Measurements from ENCODE around the gene CD226. TPM values are rescaled to one million over a fixed set of nuclear protein-coding genes. Genes with fewer than 3 reads are reported as not detected.
"Not testable (repeated sequence)": the region's sequence is repeated elsewhere in the genome, so short reads cannot be mapped to it uniquely, and the experiment has no call there.

CD226 gene
- 1.4 TPM for total RNA-seq

DNA sequence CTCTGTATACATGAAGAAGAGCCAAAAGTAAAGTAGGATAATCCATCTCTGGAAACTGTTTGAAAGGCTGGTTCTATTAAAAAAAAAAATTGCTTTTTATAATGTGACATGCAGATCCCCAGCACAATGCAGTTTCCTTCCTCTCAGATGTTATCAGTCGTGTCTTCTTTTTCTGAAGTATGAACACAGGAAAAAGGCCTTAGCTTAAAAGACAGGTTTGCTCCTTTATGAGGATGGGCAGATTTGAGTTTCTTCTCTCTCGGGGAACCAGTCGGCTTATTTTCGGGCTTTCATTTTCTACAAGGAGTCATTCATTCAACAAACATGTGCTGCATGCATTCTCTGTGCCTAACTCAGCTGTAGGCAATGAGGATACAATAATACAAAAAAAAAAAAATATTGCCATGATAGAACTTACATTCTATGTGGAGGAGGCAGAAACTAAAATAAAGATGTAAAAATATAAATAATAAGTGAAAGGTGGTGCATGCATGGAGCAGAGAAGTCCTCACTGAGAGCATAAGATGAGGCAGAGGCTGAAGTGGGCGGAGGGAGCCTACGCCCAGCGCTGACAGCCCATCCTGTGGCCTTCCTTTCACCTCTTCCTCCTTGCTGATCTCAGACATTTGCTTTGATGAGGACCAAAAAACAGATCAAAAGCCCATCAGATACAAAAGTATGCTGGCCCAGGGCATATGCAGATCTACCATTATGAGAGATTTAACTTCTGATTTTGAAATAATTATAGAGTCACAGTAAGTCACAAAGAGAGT lies at the start of gene CD226:
TSS of gene CD226 (minus strand) at position 513 of the 773 bp plus-strand sequence. CDS start at position 46, 467 bp downstream.
- no peak for DNase-seq

DNA sequence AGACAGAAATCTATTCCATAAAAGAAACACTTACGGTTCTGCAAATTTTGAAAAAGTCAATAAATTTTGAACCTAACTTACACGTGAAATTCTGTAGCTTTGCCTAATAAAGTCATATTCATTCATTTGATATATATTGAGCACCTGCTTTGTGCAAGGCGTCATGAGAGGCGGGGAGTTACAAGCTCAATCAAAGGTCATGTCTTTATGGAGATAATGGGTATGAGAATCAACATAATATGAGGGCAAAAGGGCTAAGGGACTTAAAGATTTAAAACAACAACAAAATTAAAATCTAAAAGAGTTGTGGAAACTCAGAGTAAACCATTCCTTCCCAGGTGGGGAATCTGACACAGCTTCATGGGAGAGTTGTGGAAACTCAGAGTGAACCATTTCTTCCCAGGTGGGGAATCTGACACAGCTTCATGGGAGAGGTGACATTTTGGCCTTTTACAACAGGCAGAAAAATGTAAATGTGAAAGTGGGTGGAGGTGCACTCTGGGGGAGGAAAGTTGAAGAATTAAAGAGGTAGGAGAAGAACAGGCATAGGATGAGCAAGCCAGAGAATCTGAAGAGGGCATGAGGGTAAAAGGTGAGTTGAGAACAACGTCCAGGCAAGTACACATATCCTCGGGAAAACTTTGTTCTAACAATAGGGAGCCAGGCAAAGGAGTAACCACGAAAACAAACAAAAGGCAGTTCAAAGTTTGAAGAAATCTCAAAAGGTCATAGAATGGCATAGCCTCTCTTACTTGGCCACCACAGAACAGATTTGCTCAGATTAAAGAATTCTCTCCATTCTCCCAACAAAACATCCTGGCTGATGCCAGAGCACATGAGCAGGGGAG lies 49.5 kb upstream of the CD226 start:
- DNase-seq, result no peak

DNA sequence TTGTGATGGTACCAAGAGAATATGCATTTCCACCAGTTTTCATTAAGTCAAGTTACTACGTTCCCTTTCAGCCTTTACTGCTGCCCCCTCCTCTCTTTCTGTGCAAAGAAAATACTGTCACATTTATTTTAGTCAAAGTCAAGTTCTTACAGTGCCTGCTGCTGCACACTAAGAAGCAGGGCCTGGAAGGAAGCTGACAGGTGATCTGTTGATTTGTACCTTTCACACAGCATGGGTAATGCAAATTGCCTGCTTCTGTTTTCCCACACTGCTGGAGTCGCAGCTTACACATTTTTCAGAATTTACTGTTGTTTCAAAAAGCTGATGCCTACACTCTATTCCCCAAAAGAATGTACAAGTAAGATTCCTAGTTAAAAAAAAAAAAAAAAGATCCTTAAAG lies 48.7 kb upstream of the CD226 start:
- no peak for DNase-seq

DNA sequence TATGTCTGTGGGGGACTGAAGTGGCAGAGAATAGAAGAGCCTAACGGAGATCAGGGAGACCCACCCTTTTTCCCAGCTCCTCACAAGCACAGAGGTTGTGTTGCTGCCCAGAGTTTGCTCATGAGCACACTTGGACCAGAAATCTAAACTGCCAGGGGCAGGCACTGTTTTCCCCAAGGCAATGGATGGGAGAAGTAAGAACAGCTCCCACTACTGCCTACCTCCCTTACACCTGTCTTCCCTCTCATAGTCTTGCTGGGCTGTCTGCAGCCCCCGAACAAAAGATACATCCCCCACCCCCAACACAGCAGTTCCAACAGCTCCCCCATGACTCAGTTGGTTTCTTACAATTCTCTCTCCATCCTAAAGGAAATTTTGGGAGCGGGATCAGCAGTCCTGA lies 48.1 kb upstream of the CD226 start:
- no peak for DNase-seq

DNA sequence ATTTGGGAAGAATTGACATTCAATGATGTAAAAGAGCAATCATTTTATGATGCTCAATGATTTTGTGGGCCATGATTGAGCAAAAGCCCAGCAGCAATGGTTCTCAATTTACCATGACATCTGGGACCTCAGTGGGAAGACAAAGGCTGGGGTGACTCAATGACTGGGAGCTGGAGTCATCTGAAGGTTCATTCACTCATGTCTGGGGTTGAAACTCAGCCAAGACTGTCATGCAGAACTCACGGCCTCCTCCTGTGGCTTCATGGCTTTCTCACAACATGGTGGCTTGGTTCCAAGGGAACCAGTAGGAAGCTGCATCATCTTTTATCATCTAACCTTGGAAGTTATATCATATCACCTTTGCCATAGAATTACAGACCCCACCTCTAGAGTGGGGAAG lies 45.1 kb upstream of the CD226 start:
- no peak for DNase-seq

DNA sequence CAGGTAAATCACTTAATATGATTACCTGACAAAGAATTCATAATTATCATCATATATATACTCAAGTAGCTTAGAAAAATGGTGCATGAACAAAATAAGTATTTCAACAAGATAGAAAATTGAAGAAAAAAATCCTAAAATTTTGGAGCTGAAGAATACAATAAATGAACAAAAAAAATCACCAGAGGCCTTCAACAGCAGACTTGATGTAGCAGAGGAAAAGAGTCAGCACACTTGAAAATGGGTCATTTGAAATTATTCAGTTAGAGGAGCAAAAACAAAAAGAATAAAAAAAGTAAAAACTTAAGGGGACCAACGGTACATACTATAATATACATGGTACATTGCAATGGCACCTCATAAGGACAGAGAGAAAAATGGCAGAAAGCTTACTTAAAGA lies 40.2 kb upstream of the CD226 start:
- no peak for DNase-seq

DNA sequence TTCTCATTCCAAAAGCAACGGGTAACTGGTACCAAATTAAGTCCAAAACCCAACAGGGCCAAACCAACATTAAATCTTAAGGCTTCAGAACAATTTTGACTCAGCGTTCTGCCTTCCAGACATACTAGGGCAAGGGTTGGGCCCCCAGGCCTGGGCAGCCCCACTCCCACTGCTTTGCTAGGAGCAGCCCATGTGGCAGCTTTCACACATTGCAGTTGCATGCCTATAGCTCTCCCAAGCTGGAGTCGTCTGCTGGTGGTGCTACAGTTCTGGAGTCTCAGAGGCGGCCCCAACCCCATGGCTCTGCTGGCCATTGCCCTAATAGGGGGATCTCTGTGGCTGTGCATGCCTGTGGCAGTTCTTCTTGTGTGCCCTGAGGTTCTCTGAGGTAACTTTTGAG lies 37.6 kb upstream of the CD226 start:
- DNase-seq, result no peak

DNA sequence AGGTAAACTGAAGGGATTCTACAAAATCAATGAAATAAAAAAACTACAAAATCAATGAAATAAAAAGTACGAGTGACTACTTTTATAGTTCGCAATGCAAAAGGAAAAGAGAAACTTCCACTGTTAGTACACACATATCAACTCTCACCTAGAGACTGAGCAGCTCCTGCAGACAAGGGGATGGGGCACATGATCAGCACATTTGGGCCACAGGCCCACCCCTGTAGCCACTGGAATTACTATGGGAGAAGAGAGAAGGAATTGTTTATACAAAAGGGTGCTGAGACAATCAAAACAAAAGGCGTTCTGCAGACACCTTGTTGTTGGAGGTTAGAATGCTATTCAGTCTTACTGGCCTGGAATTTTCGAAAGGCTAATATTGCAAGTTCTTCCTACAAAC lies 34.7 kb upstream of the CD226 start:
- no peak for DNase-seq

DNA sequence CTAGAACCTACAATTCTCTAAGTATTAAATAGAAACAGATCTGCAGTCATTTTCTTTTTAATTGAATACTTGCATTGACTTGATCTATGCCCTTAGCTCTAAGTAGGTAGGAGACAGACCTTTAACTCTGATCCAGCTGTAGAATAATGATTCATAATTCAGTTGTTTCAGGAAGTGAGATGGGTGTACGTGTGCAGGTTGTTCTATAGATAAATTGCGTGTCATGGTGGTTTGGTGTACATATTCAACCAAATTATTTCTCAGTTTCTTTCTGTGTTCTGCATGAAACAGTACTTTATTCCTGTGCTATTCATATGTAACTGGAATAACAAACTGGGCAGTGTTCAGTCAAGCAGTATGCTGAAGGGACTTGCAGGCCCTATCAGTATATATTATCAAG lies 34.3 kb upstream of the CD226 start:
- no peak for DNase-seq

DNA sequence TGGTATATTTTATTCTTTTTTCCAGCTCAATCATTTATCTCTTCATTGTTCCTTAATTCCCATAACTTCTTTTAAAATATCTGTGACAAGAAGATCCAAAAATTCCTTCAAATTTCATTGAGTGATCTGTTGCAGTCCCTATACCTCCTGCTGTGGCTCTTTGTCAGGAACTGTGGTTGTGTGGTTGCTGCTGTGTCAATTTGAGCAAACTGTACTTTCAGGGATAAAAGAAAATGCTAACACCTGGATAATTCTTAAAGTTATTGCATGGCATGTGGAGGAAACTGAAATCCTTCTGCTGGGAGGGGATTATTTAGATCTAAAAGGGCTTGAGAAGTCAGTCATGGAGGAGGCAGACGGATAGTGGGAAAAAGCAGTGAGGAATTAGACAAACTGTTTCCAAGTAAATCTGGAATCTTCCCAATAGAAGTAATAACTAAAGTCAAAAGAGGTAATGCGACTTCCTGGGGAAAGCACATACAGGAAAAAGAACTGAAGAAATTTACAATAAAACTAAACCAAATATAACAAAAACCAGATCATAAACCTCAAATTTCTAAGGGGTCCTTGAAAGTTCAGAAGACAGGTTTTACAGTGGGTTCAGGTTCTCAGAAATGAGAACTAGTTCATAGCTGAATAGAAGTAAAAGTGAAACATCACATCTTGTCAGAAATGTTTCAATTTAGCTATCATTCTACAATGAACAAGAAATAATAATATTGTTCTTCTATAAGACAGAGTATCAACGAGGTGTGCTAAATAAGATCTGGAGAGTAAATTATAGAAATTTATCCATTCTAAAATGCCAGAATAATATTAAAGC lies 33.5 kb upstream of the CD226 start:
- DNase-seq, result no peak

DNA sequence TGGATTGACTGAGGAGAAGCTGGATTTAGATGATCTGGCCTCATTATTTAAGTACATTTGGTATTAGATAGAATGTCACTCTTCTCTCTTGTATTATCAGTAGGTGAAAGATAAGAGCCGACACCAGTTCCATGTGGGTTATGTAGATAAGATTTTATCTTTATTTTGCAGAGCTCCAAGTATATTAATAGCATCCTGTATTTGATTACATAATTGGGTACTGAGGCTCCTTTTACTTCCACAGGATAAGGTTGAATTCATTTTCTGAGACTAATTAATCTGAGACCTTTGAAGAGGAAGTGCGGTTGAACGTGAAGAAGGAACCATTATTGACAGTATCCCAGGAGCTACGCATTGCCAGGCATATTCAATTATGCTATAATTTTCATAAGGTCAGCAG lies 32.8 kb upstream of the CD226 start:
- DNase-seq, result no peak

DNA sequence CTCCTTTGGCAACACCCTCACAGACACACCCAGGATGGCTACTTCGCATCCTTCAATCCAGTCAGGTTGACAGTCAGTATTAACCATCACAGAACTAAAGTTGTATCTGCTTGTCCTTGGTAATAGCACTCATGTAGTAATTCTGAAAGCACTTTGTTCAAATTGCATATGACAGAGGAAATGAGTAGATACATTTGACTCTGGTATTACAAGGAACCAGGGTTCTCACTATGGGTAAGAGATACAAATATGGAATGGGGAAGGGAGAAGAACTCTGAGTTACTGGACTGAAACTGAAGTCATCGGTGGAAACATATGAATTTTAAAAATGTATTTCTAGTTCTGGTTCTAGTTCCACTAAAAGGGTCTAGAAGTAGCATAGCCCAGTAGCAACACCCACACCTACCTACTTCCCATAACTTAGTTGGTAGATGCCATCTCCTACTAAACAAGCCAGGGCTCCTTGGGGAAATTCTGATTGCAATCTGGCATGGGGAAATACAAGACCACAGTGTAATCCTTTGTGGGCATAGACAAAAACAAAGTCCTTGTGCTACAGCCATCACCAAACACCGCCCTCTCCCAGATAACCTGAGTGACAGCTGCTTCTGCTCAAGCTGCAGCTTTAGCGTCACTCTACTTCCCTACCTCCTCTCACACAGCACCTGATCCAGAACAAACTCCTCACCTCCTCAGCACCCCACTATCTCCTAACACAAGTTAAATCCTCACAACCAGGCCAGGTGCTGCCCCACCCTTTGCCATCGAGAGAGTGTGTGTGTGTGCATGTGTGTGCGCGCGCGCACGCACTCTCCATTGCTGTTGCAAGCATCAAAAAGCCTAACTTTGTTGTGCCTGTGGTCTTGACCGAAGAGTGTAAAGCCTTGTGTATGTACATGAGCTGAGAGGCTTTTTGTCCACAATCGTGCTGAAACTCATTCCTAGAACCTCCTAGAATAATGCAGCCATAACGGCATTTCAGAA lies 31.4 kb upstream of the CD226 start:
- no peak for DNase-seq

DNA sequence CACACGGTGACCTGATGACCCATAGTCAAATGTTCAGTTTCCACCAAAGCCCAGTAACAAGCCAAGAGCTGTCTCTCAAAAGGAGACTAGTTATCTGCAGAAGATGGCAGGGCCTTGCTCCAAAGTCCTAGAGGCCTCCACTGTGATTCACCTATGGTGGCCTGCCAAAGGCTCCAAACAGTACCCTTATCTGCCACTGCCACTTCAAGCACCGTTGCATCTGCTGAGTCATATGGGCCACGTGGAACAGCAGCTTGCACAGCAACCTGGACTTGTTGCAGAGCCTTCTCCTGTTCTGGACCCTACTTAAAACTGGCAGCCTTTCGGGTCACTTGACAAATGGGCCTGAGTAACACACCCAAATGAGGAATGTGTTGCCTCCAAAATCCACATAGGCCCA lies 27.6 kb upstream of the CD226 start:
- not testable (repeated sequence) for DNase-seq

DNA sequence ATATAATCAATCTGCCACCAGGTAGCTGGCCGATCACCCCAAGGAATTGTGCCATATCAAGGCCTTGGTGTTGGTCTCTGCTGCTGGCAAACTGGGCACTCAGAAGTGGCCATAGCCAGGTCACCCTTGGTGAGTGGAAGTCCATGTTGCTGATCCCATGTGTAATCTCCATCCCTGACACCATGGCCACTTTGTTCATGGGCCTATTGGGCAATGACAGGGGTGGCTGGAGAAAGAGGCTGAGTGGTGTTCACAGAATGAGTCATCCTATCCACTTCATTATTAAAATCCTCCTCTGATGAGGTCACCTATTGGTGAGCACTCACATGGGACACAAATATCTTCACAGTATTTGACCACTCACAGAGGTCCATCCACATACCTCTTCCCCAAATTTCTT lies 26.7 kb upstream of the CD226 start:
- no peak for DNase-seq

DNA sequence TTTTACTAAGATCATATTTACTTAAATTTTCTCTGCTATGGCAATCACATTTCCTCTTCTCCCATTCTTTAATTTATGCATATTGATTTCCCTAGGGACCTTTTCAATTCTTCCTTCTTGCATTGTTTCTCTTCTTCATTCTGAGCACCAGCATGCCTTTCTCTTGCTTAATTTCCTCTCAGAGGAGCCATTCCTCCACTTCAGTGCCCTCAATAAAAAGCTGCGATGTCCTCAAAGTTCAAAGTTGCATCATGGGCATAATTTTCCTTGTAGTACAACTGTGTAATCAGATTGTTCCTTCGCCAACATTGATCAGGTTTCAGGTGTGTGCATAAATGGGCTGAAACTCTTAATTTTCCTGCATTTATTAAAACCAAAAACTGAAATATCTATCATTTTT lies 21.8 kb upstream of the CD226 start:
- no peak for DNase-seq

DNA sequence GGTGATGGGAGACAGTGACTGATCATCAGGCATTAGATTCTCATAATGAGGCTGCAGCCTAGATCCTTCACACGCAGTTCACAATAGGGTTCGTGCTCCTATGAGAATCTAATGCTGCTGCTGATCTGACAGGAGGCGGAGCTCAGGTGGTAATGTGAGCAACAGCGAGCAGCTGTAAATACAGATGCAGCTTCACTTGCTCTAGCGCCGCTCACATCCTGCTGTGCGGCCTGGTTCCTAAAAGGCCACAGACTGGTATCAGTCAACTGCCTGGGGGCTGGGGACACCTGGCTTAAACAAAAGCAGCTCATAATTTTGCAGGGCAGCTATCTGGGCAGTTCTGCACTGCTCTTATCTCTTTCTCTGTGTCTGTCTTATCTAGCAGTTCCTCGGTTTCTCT lies 20.4 kb upstream of the CD226 start:
- no peak for DNase-seq

DNA sequence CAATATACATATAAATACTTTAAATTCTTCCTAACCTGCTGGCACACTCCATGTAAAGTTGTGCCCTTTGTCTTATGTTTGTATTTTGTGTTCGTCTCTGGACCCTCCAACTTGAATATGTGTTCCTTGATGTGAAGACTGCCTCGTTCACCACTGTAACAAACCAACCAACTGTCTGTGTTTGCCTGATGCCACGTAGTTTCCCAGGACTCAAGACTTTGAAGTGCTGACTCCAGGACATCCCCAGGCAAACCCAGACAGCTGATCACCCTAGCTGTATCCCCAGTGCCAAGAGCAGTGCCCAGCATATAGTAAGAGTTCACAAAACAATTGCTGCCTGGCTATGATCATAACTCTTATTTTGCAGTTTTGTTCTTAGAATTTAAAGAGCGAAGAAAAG lies 15.5 kb upstream of the CD226 start:
- DNase-seq, result no peak

DNA sequence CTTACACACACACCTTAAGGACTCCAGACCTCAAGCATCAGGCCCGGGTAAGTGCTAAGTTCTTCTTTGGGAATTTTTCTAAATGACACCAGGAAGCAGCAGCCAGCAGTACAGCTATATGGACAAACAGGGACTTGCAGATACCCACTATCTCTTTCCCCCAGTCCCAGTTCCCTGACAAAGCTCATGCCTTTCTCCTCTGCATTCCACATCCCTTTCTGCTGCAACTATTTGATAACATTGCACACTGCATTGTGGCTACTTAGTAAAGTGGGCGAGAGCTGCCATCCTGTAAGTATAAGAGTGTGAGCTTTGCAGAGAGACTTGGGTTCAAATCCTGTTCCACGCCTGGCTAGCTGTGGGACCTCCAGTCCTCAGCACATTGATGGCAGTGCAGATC lies 14.0 kb upstream of the CD226 start:
- DNase-seq, result no peak

DNA sequence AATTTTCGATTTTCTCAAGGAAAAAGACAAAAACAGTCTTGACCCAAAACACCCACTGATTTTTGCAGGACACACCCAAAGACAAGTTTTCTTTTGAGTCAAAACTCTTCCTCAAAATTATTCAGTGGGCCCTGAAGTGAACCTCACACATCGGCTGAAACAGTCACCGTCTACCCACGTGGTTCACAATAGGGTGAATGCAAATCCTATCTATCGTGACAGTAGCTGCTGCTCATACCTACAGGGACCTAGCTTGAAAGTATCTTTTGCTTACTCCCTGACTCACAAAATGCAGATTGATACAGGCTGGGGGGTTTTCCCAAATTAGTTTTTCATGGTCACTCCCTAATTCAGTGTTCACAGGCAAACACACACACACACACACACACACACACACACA lies 10.7 kb upstream of the CD226 start:
- DNase-seq, result no peak

DNA sequence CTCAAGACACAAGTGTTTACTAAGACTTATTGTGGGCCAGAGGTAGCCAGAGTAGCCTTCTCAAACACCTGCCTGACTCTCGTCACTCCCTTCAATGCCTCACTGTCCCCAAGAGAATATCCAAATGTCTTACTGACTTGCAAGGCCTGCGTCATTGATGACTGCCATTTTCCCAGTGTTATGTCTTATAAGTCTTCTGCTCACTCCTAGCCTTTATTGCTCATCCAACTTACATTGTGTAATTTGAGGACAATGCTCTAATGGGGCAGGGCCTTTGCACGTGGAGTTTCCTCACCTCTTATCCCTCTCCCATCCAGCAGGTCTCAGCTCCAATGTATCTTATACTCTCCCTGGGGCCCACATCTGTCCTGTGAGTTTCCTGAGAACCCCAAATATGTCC lies 10.1 kb upstream of the CD226 start:
- DNase-seq, result no peak
